ENCODE data around the gene FRYL. TPM values are rescaled to one million over a fixed set of nuclear protein-coding genes. Genes with fewer than 3 reads are reported as not detected.
A peak's percentile ranks its signal among the peaks of the same experiment; 100 is the strongest.

Gene FRYL
- total and polyA plus RNA-seq, 11 donors = 12.3 to 61.3 (median 34.4) TPM

GRCh38 chr4:48668254-48669017 lies 111.6 kb downstream of the FRYL start:
- TF ChIP-seq POLR2A (IDR thresholded peaks at IDR 0.05) (no peak), CTCF (IDR thresholded peaks at IDR 0.05) (no peak)
- H3K4me1 ChIP-seq = peaks cover 5 to 57% (median 40%) of the 10 kb centered on the region in 12 donors

GRCh38 chr4:48667148-48667547 lies 112.9 kb downstream of the FRYL start:
- Histone ChIP-seq H3K27me3 (no peaks in the 10 kb centered on the region), H3K9me3 (peaks cover 0 to 18% (median 0%) of the 10 kb centered on the region in 12 donors), H3K4me1 (peaks cover 5 to 51% (median 39%) of the 10 kb centered on the region in 12 donors), H3K27ac (peak overlapping the region in 9 of 12 donors; percentile 7 to 75 (median 50)), H3K4me3 (no peak overlapping the region), H3K36me3 (peaks cover 0 to 5% (median 0%) of the 10 kb centered on the region in 9 donors)
- no peak for DNase-seq
- TF ChIP-seq POLR2A (IDR thresholded peaks at IDR 0.05) (no peak), CTCF (IDR thresholded peaks at IDR 0.05) (no peak)
- intact Hi-C loops (cut with DNase I) = loop anchor here in 2 of 10 donors (5.0 kb wide), 2 partner anchors 65 to 75 kb away; no protein-coding TSS in a partner anchor
- peak in 3 of 4 donors; percentile 32 to 51 (median 41) for ATAC-seq
- WGBS, 4 donors = 36 to 59% (median 44%) methylated on average over 2 of the region's 2 CpGs

More at GRCh38 chr4:48668254-48669017, 111.6 kb downstream of the FRYL start:
- no peaks in the 10 kb centered on the region for H3K27me3 ChIP-seq
- H3K4me3 ChIP-seq = no peak overlapping the region
- H3K36me3 ChIP-seq = peaks cover 0 to 5% (median 0%) of the 10 kb centered on the region in 9 donors
- intact Hi-C loops (cut with DNase I) = loop anchor here in 2 of 10 donors (5.0 kb wide), 2 partner anchors 66 to 76 kb away; no protein-coding TSS in a partner anchor
- no peak for DNase-seq
- peaks cover 0 to 7% (median 0%) of the 10 kb centered on the region in 12 donors for H3K9me3 ChIP-seq
- 68 to 71% (median 71%) methylated on average over 4 of the region's 4 CpGs for WGBS, 4 donors
- peak; percentile 69 to 80 (median 73) for ATAC-seq
- H3K27ac ChIP-seq = peak overlapping the region; percentile 8 to 75 (median 58)

DNA sequence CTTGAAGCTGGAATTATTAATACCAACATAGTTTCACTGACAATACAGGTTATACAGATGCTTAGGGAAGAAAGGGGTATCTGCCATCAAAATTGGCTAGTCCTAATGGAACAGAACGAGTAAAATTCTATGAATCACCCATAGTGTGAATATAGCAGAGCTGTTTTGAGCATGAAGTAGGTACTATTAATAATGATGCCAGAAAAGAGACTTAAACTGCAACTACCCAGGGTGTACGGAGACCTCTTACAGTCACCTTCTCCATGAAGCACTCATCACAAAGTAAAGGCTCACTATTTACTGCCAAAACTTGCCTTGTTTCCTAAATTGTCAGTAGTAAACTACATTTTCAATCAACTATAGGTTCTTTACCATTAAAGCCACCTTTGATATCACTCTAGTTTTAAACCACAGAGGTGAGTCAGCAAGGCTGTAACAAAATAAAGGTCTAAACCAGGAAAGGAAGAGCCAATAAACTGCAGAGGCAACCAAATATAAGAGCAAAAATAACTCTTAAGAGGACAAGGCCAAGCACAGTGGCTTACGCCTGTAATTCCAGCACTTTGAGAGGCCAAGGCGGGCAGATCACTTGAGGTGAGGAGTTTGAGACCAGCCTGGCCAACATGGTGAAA lies 114.4 kb downstream of the FRYL start:
- Histone ChIP-seq H3K27ac (peak overlapping the region in 4 of 12 donors; percentile 17 to 39 (median 22)), H3K36me3 (peaks cover 0 to 4% (median 0%) of the 10 kb centered on the region in 9 donors), H3K27me3 (no peaks in the 10 kb centered on the region), H3K4me3 (no peak overlapping the region), H3K4me1 (peaks cover 5 to 55% (median 38%) of the 10 kb centered on the region in 12 donors), H3K9me3 (peaks cover 0 to 23% (median 0%) of the 10 kb centered on the region in 12 donors)
- intact Hi-C loops (cut with DNase I) = loop anchor here in 2 of 10 donors (5.0 kb wide), 2 partner anchors 63 to 73 kb away; no protein-coding TSS in a partner anchor
- WGBS, 4 donors = 67 to 69% (median 68%) methylated on average over 4 of the region's 4 CpGs
- DNase-seq = no peak
- peak in 2 of 4 donors; percentile 21 to 42 for ATAC-seq
- no peak for TF ChIP-seq POLR2A (IDR thresholded peaks at IDR 0.05)
- no peak for TF ChIP-seq CTCF (IDR thresholded peaks at IDR 0.05)

DNA sequence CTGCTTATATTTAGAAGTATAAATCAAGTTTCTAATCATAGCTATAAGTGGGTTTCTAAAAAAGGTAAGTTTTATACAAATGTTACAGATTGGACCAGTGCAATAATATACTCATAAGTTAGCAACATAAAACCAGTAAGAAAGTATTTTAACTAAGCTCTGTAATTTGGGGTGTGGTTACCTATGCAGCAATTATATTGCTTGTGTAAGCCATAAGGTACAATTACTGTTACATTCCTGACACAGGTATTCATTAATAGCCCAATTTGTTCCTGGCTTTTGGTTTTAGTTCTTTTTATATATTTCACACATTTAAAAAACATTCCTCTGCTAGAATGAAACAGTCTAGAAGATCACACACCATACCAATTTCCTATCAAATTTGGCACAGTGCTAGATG lies 115.1 kb downstream of the FRYL start:
- H3K27me3 ChIP-seq = no peaks in the 10 kb centered on the region
- TF ChIP-seq CTCF (IDR thresholded peaks at IDR 0.05) (no peak), POLR2A (IDR thresholded peaks at IDR 0.05) (no peak)
- H3K4me3 ChIP-seq = no peak overlapping the region
- H3K9me3 ChIP-seq = peaks cover 0 to 21% (median 0%) of the 10 kb centered on the region in 12 donors
- H3K4me1 ChIP-seq = peaks cover 5 to 55% (median 38%) of the 10 kb centered on the region in 12 donors
- no peak for DNase-seq
- intact Hi-C loops (cut with DNase I) = loop anchor here in 2 of 10 donors (5.0 kb wide), 2 partner anchors 63 to 73 kb away; no protein-coding TSS in a partner anchor
- no peaks in the 10 kb centered on the region for H3K36me3 ChIP-seq
- H3K27ac ChIP-seq = peak overlapping the region in 1 of 12 donors; percentile 39
- no peak for ATAC-seq
